HL-60 (cell line): ENCODE data around the gene DUSP1.

Experiments
- CTCF ChIP-seq: IDR thresholded peaks from one replicate; pipeline ENCODE4 v1.5.1; 2011; ENCODE audit warnings: low read length, control low read depth, inconsistent platforms; ENCODE audit not compliant: insufficient read depth
- POLR2AphosphoS5 ChIP-seq: IDR thresholded peaks from 2 replicates; pipeline ENCODE4 v1.6.1; 2012; ENCODE audit warnings: low read depth

- TF ChIP-seq CTCF (no peak), POLR2AphosphoS5 (no peak)
These were observed 8.8 kb upstream of the DUSP1 start for GRCh38 chr5:172779691-172780341.
